Loucy (cell line): Measurements from ENCODE around the gene RNPEPL1.

Experiments used
- H2AFZ ChIP-seq: fragments of 200-600 bp; sonication (generic); 2 replicates; pipeline ENCODE4 v1.6.0; 2016; ENCODE audit warnings: antibody characterized with exemption, mild to moderate bottlenecking, low read length, moderate library complexity
- H3F3A ChIP-seq: fragments of 200-600 bp; 2 replicates; pipeline ENCODE4 v1.6.0; 2016; ENCODE audit warnings: antibody characterized with exemption, low read depth, mild to moderate bottlenecking
- H3K27me3 ChIP-seq: fragments of 200-600 bp; sonication (generic); 2 replicates; pipeline ENCODE4 v1.6.1; 2014; ENCODE audit warnings: low read length, mild to moderate bottlenecking; ENCODE audit not compliant: insufficient read depth, poor library complexity, severe bottlenecking
- H3K36me3 ChIP-seq: fragments of 200-600 bp; sonication (generic); 2 replicates; pipeline ENCODE4 v1.6.1; 2016; ENCODE audit warnings: low read length; ENCODE audit not compliant: insufficient read depth
- H3K4me1 ChIP-seq: fragments of 200-600 bp; sonication (generic); 2 replicates; pipeline ENCODE4 v1.5.1; 2014; ENCODE audit warnings: low read length, mild to moderate bottlenecking; ENCODE audit not compliant: insufficient read depth, poor library complexity, severe bottlenecking
- H3K4me2 ChIP-seq: fragments of 200-600 bp; sonication (generic); 2 replicates; pipeline ENCODE4 v1.6.0; 2014; ENCODE audit warnings: antibody characterized with exemption, low read length, low read depth, mild to moderate bottlenecking; ENCODE audit not compliant: poor library complexity, severe bottlenecking
- H3K4me3 ChIP-seq: fragments of 200-600 bp; sonication (generic); 2 replicates; pipeline ENCODE4 v1.5.1; 2014; ENCODE audit warnings: low read length, mild to moderate bottlenecking, mixed read lengths; ENCODE audit not compliant: poor library complexity, severe bottlenecking
- H3K79me2 ChIP-seq: fragments of 200-600 bp; sonication (generic); 2 replicates; pipeline ENCODE4 v1.6.1; 2014; ENCODE audit warnings: low read length; ENCODE audit not compliant: insufficient read depth
- H3K9ac ChIP-seq: fragments of 200-600 bp; sonication (generic); 2 replicates; pipeline ENCODE4 v1.6.0; 2014; ENCODE audit warnings: mild to moderate bottlenecking, low read depth, low read length, moderate library complexity; ENCODE audit not compliant: poor library complexity, severe bottlenecking
- H3K9me2 ChIP-seq: fragments of 200-600 bp; sonication (generic); replicated peaks from 2 replicates; pipeline ENCODE4 v1.6.1; 2016; ENCODE audit warnings: low read depth, low read length, mixed read lengths
- H3K9me3 ChIP-seq: fragments of 200-600 bp; sonication (generic); 2 replicates; pipeline ENCODE4 v1.6.1; 2014; ENCODE audit warnings: mild to moderate bottlenecking, antibody characterized with exemption, low read length, low read depth; ENCODE audit not compliant: insufficient read depth
- H4K20me1 ChIP-seq: fragments of 200-600 bp; sonication (generic); 2 replicates; pipeline ENCODE4 v1.6.0; 2014; ENCODE audit warnings: antibody characterized with exemption, low read length, mild to moderate bottlenecking; ENCODE audit not compliant: insufficient read depth, poor library complexity, severe bottlenecking
- EZH2phosphoT487 ChIP-seq: fragments of 200-600 bp; IDR thresholded peaks from 2 replicates; pipeline ENCODE4 v1.6.1; 2018; ENCODE audit warnings: antibody characterized with exemption, mild to moderate bottlenecking, moderate library complexity, borderline replicate concordance
- TF ChIP-seq, protein P1 (sequence below): fragments of 200-600 bp; sonication (generic); conservative IDR thresholded peaks from 2 replicates; pipeline ENCODE4 v1.5.1; 2014; ENCODE audit warnings: mild to moderate bottlenecking, antibody characterized with exemption, low read length

Gene RNPEPL1

DNA sequence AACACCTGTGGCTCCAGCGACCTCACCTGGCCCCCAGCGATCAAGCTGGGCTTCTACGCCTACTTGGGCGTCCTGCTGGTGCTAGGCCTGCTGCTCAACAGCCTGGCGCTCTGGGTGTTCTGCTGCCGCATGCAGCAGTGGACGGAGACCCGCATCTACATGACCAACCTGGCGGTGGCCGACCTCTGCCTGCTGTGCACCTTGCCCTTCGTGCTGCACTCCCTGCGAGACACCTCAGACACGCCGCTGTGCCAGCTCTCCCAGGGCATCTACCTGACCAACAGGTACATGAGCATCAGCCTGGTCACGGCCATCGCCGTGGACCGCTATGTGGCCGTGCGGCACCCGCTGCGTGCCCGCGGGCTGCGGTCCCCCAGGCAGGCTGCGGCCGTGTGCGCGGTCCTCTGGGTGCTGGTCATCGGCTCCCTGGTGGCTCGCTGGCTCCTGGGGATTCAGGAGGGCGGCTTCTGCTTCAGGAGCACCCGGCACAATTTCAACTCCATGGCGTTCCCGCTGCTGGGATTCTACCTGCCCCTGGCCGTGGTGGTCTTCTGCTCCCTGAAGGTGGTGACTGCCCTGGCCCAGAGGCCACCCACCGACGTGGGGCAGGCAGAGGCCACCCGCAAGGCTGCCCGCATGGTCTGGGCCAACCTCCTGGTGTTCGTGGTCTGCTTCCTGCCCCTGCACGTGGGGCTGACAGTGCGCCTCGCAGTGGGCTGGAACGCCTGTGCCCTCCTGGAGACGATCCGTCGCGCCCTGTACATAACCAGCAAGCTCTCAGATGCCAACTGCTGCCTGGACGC is 61.9 kb downstream of the RNPEPL1 start:
- H3K9me3 ChIP-seq: peaks cover 11% of the 10 kb centered on the region; the same call in 1 of the 2 replicates
- no peaks in the 10 kb centered on the region for H3K36me3 ChIP-seq
- TF ChIP-seq, protein P1, sequence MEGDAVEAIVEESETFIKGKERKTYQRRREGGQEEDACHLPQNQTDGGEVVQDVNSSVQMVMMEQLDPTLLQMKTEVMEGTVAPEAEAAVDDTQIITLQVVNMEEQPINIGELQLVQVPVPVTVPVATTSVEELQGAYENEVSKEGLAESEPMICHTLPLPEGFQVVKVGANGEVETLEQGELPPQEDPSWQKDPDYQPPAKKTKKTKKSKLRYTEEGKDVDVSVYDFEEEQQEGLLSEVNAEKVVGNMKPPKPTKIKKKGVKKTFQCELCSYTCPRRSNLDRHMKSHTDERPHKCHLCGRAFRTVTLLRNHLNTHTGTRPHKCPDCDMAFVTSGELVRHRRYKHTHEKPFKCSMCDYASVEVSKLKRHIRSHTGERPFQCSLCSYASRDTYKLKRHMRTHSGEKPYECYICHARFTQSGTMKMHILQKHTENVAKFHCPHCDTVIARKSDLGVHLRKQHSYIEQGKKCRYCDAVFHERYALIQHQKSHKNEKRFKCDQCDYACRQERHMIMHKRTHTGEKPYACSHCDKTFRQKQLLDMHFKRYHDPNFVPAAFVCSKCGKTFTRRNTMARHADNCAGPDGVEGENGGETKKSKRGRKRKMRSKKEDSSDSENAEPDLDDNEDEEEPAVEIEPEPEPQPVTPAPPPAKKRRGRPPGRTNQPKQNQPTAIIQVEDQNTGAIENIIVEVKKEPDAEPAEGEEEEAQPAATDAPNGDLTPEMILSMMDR: no peak
- TF ChIP-seq EZH2phosphoT487: no peak
- H4K20me1 ChIP-seq: no peaks in the 10 kb centered on the region
- H3K9me2 ChIP-seq: no peaks in the 10 kb centered on the region
- H3K9ac ChIP-seq: no peak overlapping the region
- H3K4me2 ChIP-seq: no peak overlapping the region
- no peak overlapping the region for H3K4me3 ChIP-seq
- H3K79me2 ChIP-seq: no peaks in the 10 kb centered on the region
- peaks cover 6% of the 10 kb centered on the region for H3K4me1 ChIP-seq
- H3F3A ChIP-seq: no peaks in the 10 kb centered on the region
- H3K27me3 ChIP-seq: no peaks in the 10 kb centered on the region
- H2AFZ ChIP-seq: no peak overlapping the region
